ENCODE results near the gene ZBTB20. TPM values are rescaled to one million over a fixed set of nuclear protein-coding genes. Genes with fewer than 3 reads are reported as not detected.

The ZBTB20 gene
- total and polyA plus RNA-seq, 4 donors = 0.88 to 83.2 (median 20.4) TPM

DNA sequence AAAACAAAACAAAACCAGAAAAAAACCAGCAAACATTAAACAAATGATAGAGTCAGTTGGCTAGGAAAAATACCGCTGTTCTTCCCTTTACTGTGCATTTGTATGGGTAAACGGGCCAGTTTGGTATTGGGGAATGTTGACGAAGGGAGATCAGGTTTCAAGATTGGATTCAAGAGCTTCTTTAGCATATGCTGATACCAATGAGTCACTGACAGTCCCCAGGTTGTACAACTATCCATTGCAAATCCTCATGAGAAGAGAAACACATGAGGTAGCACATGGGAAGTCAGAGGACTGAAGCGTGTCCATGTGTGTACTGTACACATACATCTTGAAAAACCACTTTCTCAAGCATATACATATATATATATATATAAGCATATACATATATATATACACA is 827.6 kb downstream of the ZBTB20 start:
- H3K27me3 ChIP-seq (ENCODE audit: control insufficient read depth in 4 of 4, insufficient read depth in 4 of 4, low read length in 3 of 4) = no peaks in the 10 kb centered on the region
- peaks cover 0 to 15% (median 4%) of the 10 kb centered on the region in 4 donors for H3K36me3 ChIP-seq (ENCODE audit: control insufficient read depth in 4 of 4, insufficient read depth in 3 of 4, low read depth in 1 of 4, low read length in 3 of 4)
- no peak overlapping the region for H3K9ac ChIP-seq (ENCODE audit: low read depth in 1 of 2, low read length in 2 of 2)
- H3K27ac ChIP-seq (ENCODE audit: low read depth in 1 of 2, low read length in 2 of 2) = no peak overlapping the region
- WGBS = 89% methylated on average over 4 of the region's 4 CpGs
- no peak overlapping the region for H3K4me3 ChIP-seq (ENCODE audit: low read depth in 1 of 3, low read length in 3 of 3)
- TF ChIP-seq JUND (IDR thresholded peaks at IDR 0.05) = no peak
- no peak for TF ChIP-seq MAX (IDR thresholded peaks at IDR 0.05)
- TF ChIP-seq, protein P1, sequence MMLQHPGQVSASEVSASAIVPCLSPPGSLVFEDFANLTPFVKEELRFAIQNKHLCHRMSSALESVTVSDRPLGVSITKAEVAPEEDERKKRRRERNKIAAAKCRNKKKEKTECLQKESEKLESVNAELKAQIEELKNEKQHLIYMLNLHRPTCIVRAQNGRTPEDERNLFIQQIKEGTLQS (IDR thresholded peaks at IDR 0.05) = no peak
- no peak for TF ChIP-seq SP1 (IDR thresholded peaks at IDR 0.05)
- TF ChIP-seq, protein P2, sequence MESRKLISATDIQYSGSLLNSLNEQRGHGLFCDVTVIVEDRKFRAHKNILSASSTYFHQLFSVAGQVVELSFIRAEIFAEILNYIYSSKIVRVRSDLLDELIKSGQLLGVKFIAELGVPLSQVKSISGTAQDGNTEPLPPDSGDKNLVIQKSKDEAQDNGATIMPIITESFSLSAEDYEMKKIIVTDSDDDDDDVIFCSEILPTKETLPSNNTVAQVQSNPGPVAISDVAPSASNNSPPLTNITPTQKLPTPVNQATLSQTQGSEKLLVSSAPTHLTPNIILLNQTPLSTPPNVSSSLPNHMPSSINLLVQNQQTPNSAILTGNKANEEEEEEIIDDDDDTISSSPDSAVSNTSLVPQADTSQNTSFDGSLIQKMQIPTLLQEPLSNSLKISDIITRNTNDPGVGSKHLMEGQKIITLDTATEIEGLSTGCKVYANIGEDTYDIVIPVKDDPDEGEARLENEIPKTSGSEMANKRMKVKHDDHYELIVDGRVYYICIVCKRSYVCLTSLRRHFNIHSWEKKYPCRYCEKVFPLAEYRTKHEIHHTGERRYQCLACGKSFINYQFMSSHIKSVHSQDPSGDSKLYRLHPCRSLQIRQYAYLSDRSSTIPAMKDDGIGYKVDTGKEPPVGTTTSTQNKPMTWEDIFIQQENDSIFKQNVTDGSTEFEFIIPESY (IDR thresholded peaks at IDR 0.05) = no peak
- TF ChIP-seq RAD21 (IDR thresholded peaks at IDR 0.05) = no peak
- no peak for TF ChIP-seq YY1 (IDR thresholded peaks at IDR 0.05)
- no peak for TF ChIP-seq GABPA (IDR thresholded peaks at IDR 0.05 in 1 of 2, conservative IDR thresholded peaks at IDR 0.05 in 1 of 2)
- TF ChIP-seq CTCF (IDR thresholded peaks at IDR 0.05; ENCODE audit: low read depth, low read length, missing input control) = no peak
- no peak for TF ChIP-seq FOXA2 (IDR thresholded peaks at IDR 0.05)
- no peak for TF ChIP-seq RXRA (IDR thresholded peaks at IDR 0.05)
- TF ChIP-seq EGR1 (IDR thresholded peaks at IDR 0.05; ENCODE audit: low read depth in 2 of 2) = no peak
- no peak for TF ChIP-seq FOXA1 (IDR thresholded peaks at IDR 0.05)
- TF ChIP-seq HNF4A (conservative IDR thresholded peaks at IDR 0.05) = no peak
- no peaks in the 10 kb centered on the region for H3K9me3 ChIP-seq (ENCODE audit: control insufficient read depth in 4 of 4, low read length in 3 of 4)
- DNase-seq (ENCODE audit: low spot score) = no peak
- no peaks in the 10 kb centered on the region for H3K4me1 ChIP-seq (ENCODE audit: control insufficient read depth in 4 of 4, insufficient read depth in 4 of 4, low read length in 3 of 4)

DNA sequence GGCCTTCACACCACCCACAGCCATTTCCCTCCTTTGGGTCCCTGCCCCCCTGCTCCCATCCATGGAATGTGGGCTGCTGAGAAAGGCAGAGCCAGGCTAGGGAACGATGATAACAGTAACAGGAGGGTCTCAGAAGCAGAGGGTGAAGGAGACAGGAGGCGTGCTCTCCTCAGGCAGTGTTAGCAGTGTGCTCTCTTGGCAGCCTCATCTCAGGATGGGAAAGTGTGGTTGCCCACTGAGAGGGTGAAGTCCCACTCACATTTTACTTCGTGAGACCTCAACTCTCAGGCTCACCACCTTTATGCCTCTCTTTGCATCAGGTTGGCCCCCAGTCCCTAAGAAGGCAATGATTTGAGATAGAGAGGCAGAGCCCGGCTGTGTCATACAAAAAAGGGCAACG is 828.8 kb downstream of the ZBTB20 start:
- Histone ChIP-seq H3K9me3 (ENCODE audit: control insufficient read depth in 4 of 4, low read length in 3 of 4) (no peaks in the 10 kb centered on the region), H3K36me3 (ENCODE audit: control insufficient read depth in 4 of 4, insufficient read depth in 3 of 4, low read depth in 1 of 4, low read length in 3 of 4) (peaks cover 0 to 15% (median 4%) of the 10 kb centered on the region in 4 donors), H3K27me3 (ENCODE audit: control insufficient read depth in 4 of 4, insufficient read depth in 4 of 4, low read length in 3 of 4) (no peaks in the 10 kb centered on the region), H3K9ac (ENCODE audit: low read depth in 1 of 2, low read length in 2 of 2) (no peak overlapping the region), H3K27ac (ENCODE audit: low read depth in 1 of 2, low read length in 2 of 2) (no peak overlapping the region), H3K4me3 (ENCODE audit: low read depth in 1 of 3, low read length in 3 of 3) (no peak overlapping the region), H3K4me1 (ENCODE audit: control insufficient read depth in 4 of 4, insufficient read depth in 4 of 4, low read length in 3 of 4) (no peaks in the 10 kb centered on the region)
- WGBS = 93% methylated on average over 5 of the region's 5 CpGs
- DNase-seq (ENCODE audit: low spot score) = no peak
- TF ChIP-seq FOXA1 (IDR thresholded peaks at IDR 0.05) = no peak
- TF ChIP-seq MAX (IDR thresholded peaks at IDR 0.05) = no peak
- no peak for TF ChIP-seq CTCF (IDR thresholded peaks at IDR 0.05; ENCODE audit: low read depth, low read length, missing input control)
- no peak for TF ChIP-seq TAF1 (conservative IDR thresholded peaks at IDR 0.05)
- no peak for TF ChIP-seq NR2F2 (IDR thresholded peaks at IDR 0.05)
- TF ChIP-seq EGR1 (IDR thresholded peaks at IDR 0.05; ENCODE audit: low read depth in 2 of 2) = no peak
- TF ChIP-seq RAD21 (IDR thresholded peaks at IDR 0.05) = no peak
- no peak for TF ChIP-seq HNF4A (conservative IDR thresholded peaks at IDR 0.05)
- TF ChIP-seq SP1 (IDR thresholded peaks at IDR 0.05) = no peak
- TF ChIP-seq, protein P2 (IDR thresholded peaks at IDR 0.05) = no peak
- TF ChIP-seq FOXA2 (IDR thresholded peaks at IDR 0.05) = no peak
- TF ChIP-seq HNF4G (IDR thresholded peaks at IDR 0.05) = no peak
- TF ChIP-seq, protein P3, sequence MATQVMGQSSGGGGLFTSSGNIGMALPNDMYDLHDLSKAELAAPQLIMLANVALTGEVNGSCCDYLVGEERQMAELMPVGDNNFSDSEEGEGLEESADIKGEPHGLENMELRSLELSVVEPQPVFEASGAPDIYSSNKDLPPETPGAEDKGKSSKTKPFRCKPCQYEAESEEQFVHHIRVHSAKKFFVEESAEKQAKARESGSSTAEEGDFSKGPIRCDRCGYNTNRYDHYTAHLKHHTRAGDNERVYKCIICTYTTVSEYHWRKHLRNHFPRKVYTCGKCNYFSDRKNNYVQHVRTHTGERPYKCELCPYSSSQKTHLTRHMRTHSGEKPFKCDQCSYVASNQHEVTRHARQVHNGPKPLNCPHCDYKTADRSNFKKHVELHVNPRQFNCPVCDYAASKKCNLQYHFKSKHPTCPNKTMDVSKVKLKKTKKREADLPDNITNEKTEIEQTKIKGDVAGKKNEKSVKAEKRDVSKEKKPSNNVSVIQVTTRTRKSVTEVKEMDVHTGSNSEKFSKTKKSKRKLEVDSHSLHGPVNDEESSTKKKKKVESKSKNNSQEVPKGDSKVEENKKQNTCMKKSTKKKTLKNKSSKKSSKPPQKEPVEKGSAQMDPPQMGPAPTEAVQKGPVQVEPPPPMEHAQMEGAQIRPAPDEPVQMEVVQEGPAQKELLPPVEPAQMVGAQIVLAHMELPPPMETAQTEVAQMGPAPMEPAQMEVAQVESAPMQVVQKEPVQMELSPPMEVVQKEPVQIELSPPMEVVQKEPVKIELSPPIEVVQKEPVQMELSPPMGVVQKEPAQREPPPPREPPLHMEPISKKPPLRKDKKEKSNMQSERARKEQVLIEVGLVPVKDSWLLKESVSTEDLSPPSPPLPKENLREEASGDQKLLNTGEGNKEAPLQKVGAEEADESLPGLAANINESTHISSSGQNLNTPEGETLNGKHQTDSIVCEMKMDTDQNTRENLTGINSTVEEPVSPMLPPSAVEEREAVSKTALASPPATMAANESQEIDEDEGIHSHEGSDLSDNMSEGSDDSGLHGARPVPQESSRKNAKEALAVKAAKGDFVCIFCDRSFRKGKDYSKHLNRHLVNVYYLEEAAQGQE (IDR thresholded peaks at IDR 0.05) = no peak
- TF ChIP-seq RXRA (IDR thresholded peaks at IDR 0.05) = no peak
- TF ChIP-seq YY1 (IDR thresholded peaks at IDR 0.05) = no peak
- TF ChIP-seq GABPA (IDR thresholded peaks at IDR 0.05 in 1 of 2, conservative IDR thresholded peaks at IDR 0.05 in 1 of 2) = no peak
- no peak for TF ChIP-seq JUND (IDR thresholded peaks at IDR 0.05)
- TF ChIP-seq, protein P1 (IDR thresholded peaks at IDR 0.05) = no peak

Data from liver (tissue), 9 donors.